ENCODE measurements around the gene PCSK6. TPM values are rescaled to one million over a fixed set of nuclear protein-coding genes. Genes with fewer than 3 reads are reported as not detected.

Gene PCSK6
- total and polyA plus RNA-seq, 2 of the 8 experiments (the other 6 are each of a cell fraction or from before 2014, with no cell fraction given), result 1.9 to 4.0 TPM

DNA sequence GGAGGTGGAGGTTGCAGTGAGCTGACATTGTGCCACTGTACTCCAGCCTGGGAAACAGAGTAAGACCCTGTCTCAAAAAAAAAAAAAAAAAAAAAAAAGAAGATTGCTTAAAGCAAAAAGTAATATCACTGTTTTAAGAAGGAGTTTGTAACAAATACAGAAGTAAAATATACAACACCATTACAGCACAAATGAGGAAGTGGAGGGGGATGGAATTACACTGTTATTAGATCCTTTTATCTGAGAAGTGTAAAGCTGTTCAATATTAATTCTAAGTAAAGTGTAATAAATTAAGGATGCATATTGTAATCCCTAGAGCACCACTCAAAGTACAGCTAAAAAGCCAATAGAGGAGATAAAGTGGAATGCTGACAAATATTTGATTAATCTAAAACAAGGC is 147.5 kb downstream of the PCSK6 start (continued):
- TF ChIP-seq, protein P1, sequence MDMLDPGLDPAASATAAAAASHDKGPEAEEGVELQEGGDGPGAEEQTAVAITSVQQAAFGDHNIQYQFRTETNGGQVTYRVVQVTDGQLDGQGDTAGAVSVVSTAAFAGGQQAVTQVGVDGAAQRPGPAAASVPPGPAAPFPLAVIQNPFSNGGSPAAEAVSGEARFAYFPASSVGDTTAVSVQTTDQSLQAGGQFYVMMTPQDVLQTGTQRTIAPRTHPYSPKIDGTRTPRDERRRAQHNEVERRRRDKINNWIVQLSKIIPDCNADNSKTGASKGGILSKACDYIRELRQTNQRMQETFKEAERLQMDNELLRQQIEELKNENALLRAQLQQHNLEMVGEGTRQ (IDR thresholded peaks at IDR 0.05; ENCODE audit: low read length), result no peak
- TF ChIP-seq EP300 (IDR thresholded peaks at IDR 0.05; ENCODE audit: borderline replicate concordance in 1 of 2, low read depth in 2 of 2, low read length in 2 of 2) (no peak), CHD1 (IDR thresholded peaks at IDR 0.05; ENCODE audit: low read depth, low read length) (no peak), BCL11A (IDR thresholded peaks at IDR 0.05; ENCODE audit: low read depth in 2 of 2, low read length in 2 of 2) (no peak), TBP (IDR thresholded peaks at IDR 0.05; ENCODE audit: low read depth, low read length) (no peak), SRF (IDR thresholded peaks at IDR 0.05; ENCODE audit: low read depth, low read length) (no peak)

All from H1 (cell line).